22Rv1 (cell line): ENCODE measurements around the gene TBC1D22A.

Experiments
- ZFX ChIP-seq: fragments of 450-650 bp; IDR thresholded peaks from 2 replicates; pipeline ENCODE4 v1.6.1; 2017; ENCODE audit warnings: antibody characterized with exemption, borderline replicate concordance
- TF ChIP-seq, protein P1 (sequence below): fragments of 450-650 bp; IDR thresholded peaks from 2 replicates; pipeline ENCODE4 v1.5.1; 2017; ENCODE audit warnings: mild to moderate bottlenecking

DNA sequence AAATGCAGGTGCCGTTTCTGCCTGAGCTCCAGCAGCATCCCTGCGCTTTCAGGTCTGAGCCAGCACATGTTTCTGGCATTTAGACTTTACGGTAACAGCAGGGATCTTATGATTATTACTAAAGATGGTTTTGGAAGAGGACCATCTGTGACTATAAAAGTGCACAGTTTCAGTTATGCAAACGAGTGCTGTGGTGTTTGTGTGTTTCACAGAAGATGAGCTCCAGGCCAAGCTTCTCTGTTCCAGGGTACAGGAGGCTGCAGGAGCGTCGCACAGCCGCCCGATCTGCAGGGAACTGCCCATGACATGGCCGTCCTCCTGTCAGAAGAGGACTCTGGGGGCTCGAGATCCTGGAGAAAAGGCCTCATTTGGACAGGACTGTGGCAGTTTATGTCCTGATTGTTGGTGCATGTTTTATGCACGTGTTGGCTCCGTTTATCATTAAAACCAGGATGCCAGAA, 297.3 kb downstream of the TBC1D22A start:
- TF ChIP-seq, protein P1, sequence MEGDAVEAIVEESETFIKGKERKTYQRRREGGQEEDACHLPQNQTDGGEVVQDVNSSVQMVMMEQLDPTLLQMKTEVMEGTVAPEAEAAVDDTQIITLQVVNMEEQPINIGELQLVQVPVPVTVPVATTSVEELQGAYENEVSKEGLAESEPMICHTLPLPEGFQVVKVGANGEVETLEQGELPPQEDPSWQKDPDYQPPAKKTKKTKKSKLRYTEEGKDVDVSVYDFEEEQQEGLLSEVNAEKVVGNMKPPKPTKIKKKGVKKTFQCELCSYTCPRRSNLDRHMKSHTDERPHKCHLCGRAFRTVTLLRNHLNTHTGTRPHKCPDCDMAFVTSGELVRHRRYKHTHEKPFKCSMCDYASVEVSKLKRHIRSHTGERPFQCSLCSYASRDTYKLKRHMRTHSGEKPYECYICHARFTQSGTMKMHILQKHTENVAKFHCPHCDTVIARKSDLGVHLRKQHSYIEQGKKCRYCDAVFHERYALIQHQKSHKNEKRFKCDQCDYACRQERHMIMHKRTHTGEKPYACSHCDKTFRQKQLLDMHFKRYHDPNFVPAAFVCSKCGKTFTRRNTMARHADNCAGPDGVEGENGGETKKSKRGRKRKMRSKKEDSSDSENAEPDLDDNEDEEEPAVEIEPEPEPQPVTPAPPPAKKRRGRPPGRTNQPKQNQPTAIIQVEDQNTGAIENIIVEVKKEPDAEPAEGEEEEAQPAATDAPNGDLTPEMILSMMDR, result no peak
- TF ChIP-seq ZFX, result no peak
